Endothelial cell of umbilical vein (primary cell): Measurements from ENCODE around the gene SLC38A4. TPM values are rescaled to one million over a fixed set of nuclear protein-coding genes. Genes with fewer than 3 reads are reported as not detected.

Experiments
- BruUV-seq: library from RNA; stranded (reverse); fragments of 400-500 nt; replicated peaks from 2 replicates; lab custom pipeline; 2021; lab: Mats Ljungman, UMichigan
- CTCF ChIA-PET: fragments of 300-600, 350-600 bp; sonication (Branson Sonifier 250); formaldehyde crosslinking; loops from one replicate; lab custom pipeline; 2021; ENCODE audit warnings: antibody characterized with exemption, inconsistent platforms; lab: Charles Lee
- POLR2A ChIA-PET: fragments of 300-600, 350-600 bp; sonication (Branson Sonifier 250); formaldehyde crosslinking; loops from one replicate; lab custom pipeline; 2021; ENCODE audit warnings: antibody characterized with exemption, inconsistent platforms; lab: Charles Lee
- DNase-seq: peaks from one replicate; pipeline ENCODE4 v3.0.0-alpha.2; 2011; ENCODE audit warnings: low read depth, low spot score
- FAIRE-seq: peaks from 2 replicates; lab custom pipeline; 2011; peaks lifted over from hg19 to GRCh38; lab: Jason Lieb, UNC
- H2AFZ ChIP-seq: 2 replicates; pipeline ENCODE4 v1.6.0; 2012; ENCODE audit warnings: low read depth, low read length, control low read depth, inconsistent platforms
- H3K27ac ChIP-seq: 2 replicates; pipeline ENCODE4 v1.5.1; 2011; ENCODE audit warnings: low read depth, mild to moderate bottlenecking, control low read depth, low read length, moderate library complexity; ENCODE audit not compliant: insufficient read depth
- H3K27me3 ChIP-seq, 2 experiments: 2 replicates each; pipeline versions ENCODE4 v1.6.0 to v1.6.1; 2011; ENCODE audit warnings: low read length in 2 of 2, mixed read lengths in 1 of 2; ENCODE audit not compliant: control insufficient read depth in 2 of 2, insufficient read depth in 2 of 2
- H3K36me3 ChIP-seq, 2 experiments: 2 replicates in 1 of 2; 3 replicates in 1 of 2; pipeline ENCODE4 v1.5.1; 2011; ENCODE audit warnings: low read length in 2 of 2, mild to moderate bottlenecking in 1 of 2, moderate library complexity in 1 of 2; ENCODE audit not compliant: control insufficient read depth in 2 of 2, insufficient read depth in 2 of 2; ENCODE audit errors: extremely low read depth in 1 of 2
- H3K4me1 ChIP-seq: 3 replicates; pipeline ENCODE4 v1.5.1; 2011; ENCODE audit warnings: mild to moderate bottlenecking, low read length; ENCODE audit not compliant: control insufficient read depth, insufficient read depth; ENCODE audit errors: extremely low read depth
- H3K4me2 ChIP-seq: 2 replicates; pipeline ENCODE4 v1.6.1; 2011; ENCODE audit warnings: low read length, control low read depth, mixed read lengths; ENCODE audit not compliant: insufficient read depth
- H3K4me3 ChIP-seq, 3 experiments: fragments of 200-600 bp in 1 of 3; sonication (generic), shearing (Covaris generic) in 1 of 3; replicated peaks in 1 of 3; 2 replicates each; pipeline ENCODE4 v1.5.1; 2011 to 2016; ENCODE audit warnings: control low read depth in 3 of 3, low read length in 3 of 3, mild to moderate bottlenecking in 2 of 3, inconsistent platforms in 1 of 3, low read depth in 1 of 3, moderate library complexity in 1 of 3; ENCODE audit not compliant: insufficient read depth in 1 of 3
- H3K79me2 ChIP-seq: 2 replicates; pipeline ENCODE4 v1.6.0; 2012; ENCODE audit warnings: low read length, inconsistent platforms; ENCODE audit not compliant: control insufficient read depth, insufficient read depth
- H3K9ac ChIP-seq: replicated peaks from 2 replicates; pipeline ENCODE3; 2011; ENCODE audit warnings: low read length, control low read depth; ENCODE audit not compliant: insufficient read depth; ENCODE audit errors: extremely low read depth
- H3K9me1 ChIP-seq: replicated peaks from 3 replicates; pipeline ENCODE4 v1.6.0; 2011; ENCODE audit warnings: mild to moderate bottlenecking, low read length; ENCODE audit not compliant: control insufficient read depth, insufficient read depth; ENCODE audit errors: extremely low read depth
- H3K9me3 ChIP-seq: replicated peaks from 2 replicates; pipeline ENCODE4 v1.5.1; 2012; ENCODE audit warnings: low read length, inconsistent platforms; ENCODE audit not compliant: control insufficient read depth, insufficient read depth
- H4K20me1 ChIP-seq: replicated peaks from 2 replicates; pipeline ENCODE3; 2011; ENCODE audit warnings: mild to moderate bottlenecking, low read length; ENCODE audit not compliant: control insufficient read depth, insufficient read depth; ENCODE audit errors: extremely low read depth
- EZH2 ChIP-seq: IDR thresholded peaks from 2 replicates; pipeline ENCODE4 v1.6.1; 2012; ENCODE audit warnings: borderline replicate concordance, low read depth, mild to moderate bottlenecking, moderate library complexity, low read length, inconsistent platforms; ENCODE audit not compliant: severe bottlenecking
- FOS ChIP-seq: IDR thresholded peaks from 2 replicates; pipeline ENCODE4 v1.6.1; 2011; ENCODE audit warnings: mild to moderate bottlenecking, low read length, moderate library complexity, borderline replicate concordance; ENCODE audit not compliant: insufficient read depth
- GATA2 ChIP-seq: IDR thresholded peaks from 2 replicates; pipeline ENCODE4 v1.7.0; 2011; ENCODE audit warnings: low read depth, mild to moderate bottlenecking, moderate library complexity, mixed read lengths, low read length; ENCODE audit not compliant: insufficient read length, insufficient read depth
- JUN ChIP-seq: IDR thresholded peaks from 2 replicates; pipeline ENCODE4 v1.6.1; 2011; ENCODE audit warnings: borderline replicate concordance, low read depth; ENCODE audit not compliant: insufficient read length, insufficient read depth
- MYC ChIP-seq: IDR thresholded peaks from one replicate; pipeline ENCODE4 v1.6.1; 2011; ENCODE audit warnings: mild to moderate bottlenecking, low read depth, low read length
- POLR2A ChIP-seq: IDR thresholded peaks from 2 replicates; pipeline ENCODE4 v1.6.1; 2012; ENCODE audit warnings: low read depth, mild to moderate bottlenecking, control low read depth, low read length
- dilution Hi-C: fragments of 300-500 bp; cut with MboI; formaldehyde crosslinking; loops from one replicate; pipeline ENCODE4 v1.15.0; 2019; ENCODE audit warnings: low sequenced_read_pairs; ENCODE audit not compliant: extremely low pct_ligation_motif_present
- intact Hi-C: fragments of 100-400 bp; cut with micrococcal nuclease; formaldehyde crosslinking; loops from one replicate; pipeline ENCODE4 v1.10.0; 2022
- polyA plus RNA-seq, 4 experiments: library from polyadenylated mRNA; depleted of rRNA in 3 of 4; stranded (reverse) in 3 of 4; unstranded in 1 of 4; fragments of >200 nt; gene quantifications; 2 replicates each; pipeline versions ENCODE4 v1.2.1 to v1.2.3, GENCODE V29; 2011 to 2012; ENCODE audit warnings: missing spikeins in 1 of 4
- total RNA-seq: library from RNA; stranded (reverse); gene quantifications from 2 replicates; pipeline ENCODE4 v1.2.3, GENCODE V29; 2021
- TF ChIP-seq, protein P1 (sequence below), 2 donors: IDR thresholded peaks; 1 replicate in 1 of 2; 2 replicates in 1 of 2; pipeline ENCODE4 v1.5.1; 2011; ENCODE audit warnings: low read length in 2 of 2, mild to moderate bottlenecking in 2 of 2, moderate library complexity in 2 of 2, control low read depth in 1 of 2, inconsistent platforms in 1 of 2, low read depth in 1 of 2; ENCODE audit not compliant: insufficient read depth in 1 of 2; ENCODE audit errors: extremely low read depth in 1 of 2

SLC38A4 gene
- total and polyA plus RNA-seq, 2 donors (not counting 3 experiments of a cell fraction or from before 2014, with no cell fraction given) = 0.36 to 0.66 TPM

DNA sequence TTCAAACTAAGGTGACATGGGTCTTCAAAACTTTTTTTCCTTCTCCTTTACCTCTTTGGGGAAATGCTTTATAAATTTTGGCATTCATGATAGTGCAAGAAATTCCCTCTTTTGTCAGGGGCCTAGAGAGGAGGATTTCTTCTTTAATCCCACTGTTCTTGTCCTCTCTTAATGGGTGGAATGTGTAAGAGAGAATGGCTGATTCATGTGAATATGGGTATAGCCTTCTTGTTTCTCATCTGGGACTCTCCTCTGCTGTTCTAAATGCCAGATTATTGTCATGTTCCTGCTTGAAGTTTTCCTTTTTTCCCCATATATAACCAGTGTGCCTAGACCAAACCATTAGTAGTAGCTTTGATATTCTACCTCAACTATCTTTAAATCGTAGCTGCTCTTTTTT is 46.7 kb downstream of the SLC38A4 start:
- intact Hi-C loops (no loop called here), dilution Hi-C loops (no loop called here)
- H3K36me3 ChIP-seq = no peaks in the 10 kb centered on the region
- H3K9ac ChIP-seq = no peak overlapping the region
- ChIA-PET POLR2A (no interaction called here), CTCF (interaction anchor here (0.9 kb wide), 1 partner anchor 9 kb away, joined by 3 read pairs; no protein-coding TSS in a partner anchor)
- H3K4me3 ChIP-seq = no peak overlapping the region
- H2AFZ ChIP-seq = no peak overlapping the region
- H3K79me2 ChIP-seq = no peaks in the 10 kb centered on the region
- H4K20me1 ChIP-seq = no peaks in the 10 kb centered on the region
- no peaks in the 10 kb centered on the region for H3K4me1 ChIP-seq
- H3K4me2 ChIP-seq = no peak overlapping the region
- no TSS peak for BruUV-seq
- no peak for DNase-seq
- no peaks in the 10 kb centered on the region for H3K27me3 ChIP-seq
- TF ChIP-seq POLR2A (no peak), EZH2 (no peak), FOS (no peak), GATA2 (no peak), JUN (no peak), MYC (no peak)
- TF ChIP-seq, protein P1, sequence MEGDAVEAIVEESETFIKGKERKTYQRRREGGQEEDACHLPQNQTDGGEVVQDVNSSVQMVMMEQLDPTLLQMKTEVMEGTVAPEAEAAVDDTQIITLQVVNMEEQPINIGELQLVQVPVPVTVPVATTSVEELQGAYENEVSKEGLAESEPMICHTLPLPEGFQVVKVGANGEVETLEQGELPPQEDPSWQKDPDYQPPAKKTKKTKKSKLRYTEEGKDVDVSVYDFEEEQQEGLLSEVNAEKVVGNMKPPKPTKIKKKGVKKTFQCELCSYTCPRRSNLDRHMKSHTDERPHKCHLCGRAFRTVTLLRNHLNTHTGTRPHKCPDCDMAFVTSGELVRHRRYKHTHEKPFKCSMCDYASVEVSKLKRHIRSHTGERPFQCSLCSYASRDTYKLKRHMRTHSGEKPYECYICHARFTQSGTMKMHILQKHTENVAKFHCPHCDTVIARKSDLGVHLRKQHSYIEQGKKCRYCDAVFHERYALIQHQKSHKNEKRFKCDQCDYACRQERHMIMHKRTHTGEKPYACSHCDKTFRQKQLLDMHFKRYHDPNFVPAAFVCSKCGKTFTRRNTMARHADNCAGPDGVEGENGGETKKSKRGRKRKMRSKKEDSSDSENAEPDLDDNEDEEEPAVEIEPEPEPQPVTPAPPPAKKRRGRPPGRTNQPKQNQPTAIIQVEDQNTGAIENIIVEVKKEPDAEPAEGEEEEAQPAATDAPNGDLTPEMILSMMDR (IDR thresholded peaks at IDR 0.05; ENCODE audit: extremely low read depth in 1 of 2, insufficient read depth in 1 of 2, low read depth in 1 of 2, low read length in 2 of 2) = no peak
- FAIRE-seq = no peak
- H3K9me3 ChIP-seq = no peaks in the 10 kb centered on the region
- H3K9me1 ChIP-seq = no peaks in the 10 kb centered on the region
- no peak overlapping the region for H3K27ac ChIP-seq
